ENCODE measurements around the gene ADGRV1.
"Not testable (repeated sequence)": the region's sequence is repeated elsewhere in the genome, so short reads cannot be mapped to it uniquely, and the experiment has no call there.

ADGRV1 gene

GRCh38 chr5:90933298-90933697, 374.7 kb downstream of the ADGRV1 start:
- no peak overlapping the region for H3K4me3 ChIP-seq (ENCODE audit: low read depth, low read length)

- H3K4me3 ChIP-seq (ENCODE audit: low read depth, low read length), result no peak overlapping the region
These were observed 375.6 kb downstream of the ADGRV1 start for GRCh38 chr5:90934091-90934719.

- H3K4me3 ChIP-seq (ENCODE audit: low read depth, low read length), result no peak overlapping the region
These were observed 376.1 kb downstream of the ADGRV1 start for GRCh38 chr5:90934738-90935137.

- H3K4me3 ChIP-seq (ENCODE audit: low read depth, low read length), result no peak overlapping the region
These were observed 380.6 kb downstream of the ADGRV1 start for GRCh38 chr5:90939211-90939610.

- no peak overlapping the region for H3K4me3 ChIP-seq (ENCODE audit: low read depth, low read length)
These were observed 381.8 kb downstream of the ADGRV1 start for GRCh38 chr5:90940227-90940995.

- H3K4me3 ChIP-seq (ENCODE audit: low read depth, low read length), result no peak overlapping the region
These were observed 382.6 kb downstream of the ADGRV1 start for GRCh38 chr5:90941002-90941720.

GRCh38 chr5:90944116-90944515, 385.5 kb downstream of the ADGRV1 start:
- no peak overlapping the region for H3K4me3 ChIP-seq (ENCODE audit: low read depth, low read length)

- no peak overlapping the region for H3K4me3 ChIP-seq (ENCODE audit: low read depth, low read length)
These were observed 389.1 kb downstream of the ADGRV1 start for GRCh38 chr5:90947667-90948066.

- H3K4me3 ChIP-seq (ENCODE audit: low read depth, low read length), result no peak overlapping the region
These were observed 390.4 kb downstream of the ADGRV1 start for GRCh38 chr5:90948969-90949368.

GRCh38 chr5:90949469-90950358, 391.1 kb downstream of the ADGRV1 start:
- no peak overlapping the region for H3K4me3 ChIP-seq (ENCODE audit: low read depth, low read length)

- H3K4me3 ChIP-seq (ENCODE audit: low read depth, low read length), result no peak overlapping the region
These were observed 396.5 kb downstream of the ADGRV1 start for GRCh38 chr5:90955001-90955635.

GRCh38 chr5:90956511-90957097, 398.0 kb downstream of the ADGRV1 start:
- no peak overlapping the region for H3K4me3 ChIP-seq (ENCODE audit: low read depth, low read length)

- H3K4me3 ChIP-seq (ENCODE audit: low read depth, low read length), result no peak overlapping the region
These were observed 399.3 kb downstream of the ADGRV1 start for GRCh38 chr5:90957906-90958305.

GRCh38 chr5:90959262-90959661, 400.7 kb downstream of the ADGRV1 start:
- H3K4me3 ChIP-seq (ENCODE audit: low read depth, low read length), result no peak overlapping the region

- no peak overlapping the region for H3K4me3 ChIP-seq (ENCODE audit: low read depth, low read length)
These were observed 403.9 kb downstream of the ADGRV1 start for GRCh38 chr5:90962481-90962880.

- no peak overlapping the region for H3K4me3 ChIP-seq (ENCODE audit: low read depth, low read length)
These were observed 406.6 kb downstream of the ADGRV1 start for GRCh38 chr5:90965110-90965685.

GRCh38 chr5:90967443-90967842, 408.8 kb downstream of the ADGRV1 start:
- H3K4me3 ChIP-seq (ENCODE audit: low read depth, low read length), result no peak overlapping the region

GRCh38 chr5:90967851-90968250, 409.3 kb downstream of the ADGRV1 start:
- H3K4me3 ChIP-seq (ENCODE audit: low read depth, low read length), result no peak overlapping the region

GRCh38 chr5:90968319-90968718, 409.7 kb downstream of the ADGRV1 start:
- H3K4me3 ChIP-seq (ENCODE audit: low read depth, low read length), result no peak overlapping the region

- not testable (repeated sequence) for H3K4me3 ChIP-seq (ENCODE audit: low read depth, low read length)
These were observed 411.3 kb downstream of the ADGRV1 start for GRCh38 chr5:90969945-90970344.

Measured in iPS-11a (cell line).